Kidney (tissue), 14 donors: ENCODE results near the gene SYP. TPM values are rescaled to one million over a fixed set of nuclear protein-coding genes. Genes with fewer than 3 reads are reported as not detected.
"Not testable (repeated sequence)": the region's sequence is repeated elsewhere in the genome, so short reads cannot be mapped to it uniquely, and the experiment has no call there.

Experiments
- DNase-seq, 5 donors: peaks; one replicate each; pipeline ENCODE4 v3.0.0-alpha.2; 2013 to 2020
- FAIRE-seq: peaks from 2 replicates; lab custom pipeline; 2012; peaks lifted over from hg19 to GRCh38; lab: Jason Lieb, UNC
- H3K27ac ChIP-seq, 2 donors: one replicate each; pipeline ENCODE4 v1.7.0; 2013; ENCODE audit warnings: low read depth in 2 of 2, low read length in 2 of 2, inconsistent platforms in 1 of 2
- H3K27me3 ChIP-seq: one replicate; pipeline ENCODE4 v1.7.1; 2013; ENCODE audit warnings: low read length, inconsistent platforms; ENCODE audit not compliant: control insufficient read depth, insufficient read depth
- H3K36me3 ChIP-seq, 3 donors: one replicate each; pipeline versions ENCODE4 v1.7.0 to v1.7.1; 2013; ENCODE audit warnings: low read length in 3 of 3, control low read depth in 1 of 3, inconsistent platforms in 1 of 3; ENCODE audit not compliant: insufficient read depth in 3 of 3, control insufficient read depth in 2 of 3
- H3K4me1 ChIP-seq, 3 donors: one replicate each; pipeline versions ENCODE4 v1.7.0 to v1.7.1; 2013; ENCODE audit warnings: low read length in 3 of 3, inconsistent platforms in 1 of 3, low read depth in 1 of 3; ENCODE audit not compliant: control insufficient read depth in 2 of 3, insufficient read depth in 2 of 3
- H3K4me3 ChIP-seq, 3 donors: one replicate each; pipeline versions ENCODE4 v1.7.0 to v1.8.1; 2013; ENCODE audit warnings: low read length in 3 of 3, control low read depth in 1 of 3, inconsistent platforms in 1 of 3
- H3K9ac ChIP-seq, 3 donors: one replicate each; pipeline versions ENCODE4 v1.7.0 to v1.7.1; 2013; ENCODE audit warnings: low read length in 3 of 3, control low read depth in 1 of 3, inconsistent platforms in 1 of 3
- H3K9me3 ChIP-seq, 3 donors: one replicate each; pipeline versions ENCODE4 v1.7.0 to v1.7.1; 2013; ENCODE audit warnings: low read length in 3 of 3, control low read depth in 1 of 3, inconsistent platforms in 1 of 3; ENCODE audit not compliant: control insufficient read depth in 2 of 3, insufficient read depth in 1 of 3
- CTCF ChIP-seq: IDR thresholded peaks from 3 replicates; pipeline ENCODE4 v1.5.1; 2012; ENCODE audit warnings: mild to moderate bottlenecking, moderate library complexity, borderline replicate concordance; ENCODE audit not compliant: insufficient read depth; ENCODE audit errors: extremely low read depth
- intact Hi-C: fragments of 100-400 bp; cut with DNase I; formaldehyde crosslinking; loops from one replicate; pipeline ENCODE4 v1.11.1; 2022
- polyA plus RNA-seq: library from polyadenylated mRNA; stranded (reverse); fragments of 350-450 nt; fragmentation: Illumina TruSeq; extraction: RNeasy Lipid Tissue Mini Kit (QIAGEN cat#74804); gene quantifications from one replicate; pipeline ENCODE4 v1.2.3, GENCODE V29; 2014; ENCODE audit warnings: low read depth, low replicate concordance; ENCODE audit not compliant: insufficient read depth
- total RNA-seq: library from RNA; stranded (reverse); fragmentation: NEBNext Ultra II Directional; extraction: Animal tissue kit (Norgen Biotek cat#: 25700); gene quantifications from one replicate; pipeline ENCODE4 v1.2.1, GENCODE V29; 2021
- donor health status: control.
- donor health status: control.
- donor health status: control.
- donor health status: control.
- donor health status: control.
- donor health status: DM: yes; HTN: yes; CAD: no.
- donor health status: Normal renal cell carcinoma (clear cell type).

SYP gene
- total and polyA plus RNA-seq, 2 donors from 2014 or later: 4.0 to 7.2 TPM

- no peak for TF ChIP-seq CTCF
- Histone ChIP-seq H3K9ac (peak overlapping the region; percentile 15 to 84 (median 80)), H3K27me3 (no peaks in the 10 kb centered on the region), H3K27ac (peak overlapping the region; percentile 94 to 96), H3K4me1 (no peaks in the 10 kb centered on the region), H3K9me3 (no peaks in the 10 kb centered on the region), H3K36me3 (no peaks in the 10 kb centered on the region), H3K4me3 (peak overlapping the region; percentile 54 to 73 (median 68))
- FAIRE-seq (no peak), DNase-seq (peak in 4 of 5 donors; percentile 39 to 86 (median 67))
- intact Hi-C loops: no loop called here
Observed at GRCh38 chrX:49155243-49155899, 44.6 kb downstream of the SYP start.

DNA sequence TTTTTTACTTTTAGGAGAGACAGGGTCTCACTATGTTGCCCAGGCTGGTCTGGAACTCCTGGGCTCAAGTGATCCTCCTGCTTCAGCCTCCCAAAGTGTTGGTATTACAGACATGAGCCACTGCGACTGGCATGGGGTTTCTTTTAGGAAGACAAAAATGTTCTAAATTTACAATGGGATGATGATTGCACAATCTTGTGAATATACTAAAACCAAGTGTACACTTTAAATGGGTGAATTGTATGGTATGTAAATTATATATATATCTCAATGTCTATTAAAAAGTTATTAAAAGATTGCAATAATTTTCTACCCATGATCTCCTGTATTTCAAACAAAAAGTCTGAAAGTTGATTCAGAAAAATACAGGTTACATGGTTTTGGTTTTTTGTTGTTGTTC lies 46.5 kb downstream of the SYP start:
- no peak for DNase-seq
- Histone ChIP-seq H3K9me3 (no peaks in the 10 kb centered on the region), H3K4me3 (no peak overlapping the region), H3K4me1 (no peaks in the 10 kb centered on the region), H3K36me3 (no peaks in the 10 kb centered on the region), H3K9ac (no peak overlapping the region), H3K27me3 (no peaks in the 10 kb centered on the region), H3K27ac (no peak overlapping the region)
- no peak for TF ChIP-seq CTCF
- no peak for FAIRE-seq
- intact Hi-C loops: no loop called here

GRCh38 chrX:49149291-49149690 lies 50.7 kb downstream of the SYP start:
- intact Hi-C loops, H3K9me3 ChIP-seq, FAIRE-seq, H3K4me3 ChIP-seq, H3K27me3 ChIP-seq, H3K36me3 ChIP-seq, H3K4me1 ChIP-seq, H3K9ac ChIP-seq, DNase-seq: not testable (repeated sequence)
- peak overlapping the region in 1 of 2 donors; percentile 17 for H3K27ac ChIP-seq

DNA sequence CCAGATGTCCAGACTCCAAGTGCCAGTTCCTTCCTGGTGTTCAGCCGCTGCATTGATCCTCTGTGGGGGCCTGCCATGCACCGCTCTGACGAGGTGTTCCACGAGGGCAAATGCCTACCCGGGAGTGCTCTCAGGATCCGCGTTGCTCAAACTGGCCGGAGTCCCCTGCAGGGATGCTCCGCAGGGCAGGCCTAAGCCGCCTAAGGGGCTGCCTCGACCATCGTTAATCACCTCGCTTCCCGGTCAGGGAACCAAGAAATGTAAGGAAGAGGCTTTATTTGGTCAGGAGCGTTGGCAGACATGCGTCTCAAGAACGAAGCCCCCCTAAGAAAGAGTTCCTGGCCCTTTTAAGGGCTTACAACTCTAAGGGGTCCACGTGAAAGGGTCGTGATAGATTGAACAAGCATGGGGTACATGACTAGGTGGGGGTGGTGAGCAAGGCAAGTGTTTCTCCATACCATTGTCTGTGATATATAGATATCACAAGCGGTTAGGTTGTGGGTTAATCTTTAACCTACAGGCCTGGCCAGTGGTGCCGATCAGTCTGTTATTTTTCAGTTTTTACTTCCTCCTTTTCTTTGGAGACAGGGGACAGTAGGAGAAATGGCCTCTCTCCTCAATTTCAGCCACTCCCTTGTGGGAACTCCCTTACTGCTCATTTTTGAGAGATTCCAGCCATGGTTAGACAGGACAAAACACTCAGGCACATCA lies 51.4 kb downstream of the SYP start:
- DNase-seq, FAIRE-seq, intact Hi-C loops, H3K36me3 ChIP-seq, H3K27me3 ChIP-seq, H3K4me3 ChIP-seq, H3K9me3 ChIP-seq, H3K4me1 ChIP-seq, H3K9ac ChIP-seq: not testable (repeated sequence)
- peak overlapping the region in 1 of 2 donors; percentile 17 for H3K27ac ChIP-seq
